ENCODE data around the gene COMT.

The COMT gene

DNA sequence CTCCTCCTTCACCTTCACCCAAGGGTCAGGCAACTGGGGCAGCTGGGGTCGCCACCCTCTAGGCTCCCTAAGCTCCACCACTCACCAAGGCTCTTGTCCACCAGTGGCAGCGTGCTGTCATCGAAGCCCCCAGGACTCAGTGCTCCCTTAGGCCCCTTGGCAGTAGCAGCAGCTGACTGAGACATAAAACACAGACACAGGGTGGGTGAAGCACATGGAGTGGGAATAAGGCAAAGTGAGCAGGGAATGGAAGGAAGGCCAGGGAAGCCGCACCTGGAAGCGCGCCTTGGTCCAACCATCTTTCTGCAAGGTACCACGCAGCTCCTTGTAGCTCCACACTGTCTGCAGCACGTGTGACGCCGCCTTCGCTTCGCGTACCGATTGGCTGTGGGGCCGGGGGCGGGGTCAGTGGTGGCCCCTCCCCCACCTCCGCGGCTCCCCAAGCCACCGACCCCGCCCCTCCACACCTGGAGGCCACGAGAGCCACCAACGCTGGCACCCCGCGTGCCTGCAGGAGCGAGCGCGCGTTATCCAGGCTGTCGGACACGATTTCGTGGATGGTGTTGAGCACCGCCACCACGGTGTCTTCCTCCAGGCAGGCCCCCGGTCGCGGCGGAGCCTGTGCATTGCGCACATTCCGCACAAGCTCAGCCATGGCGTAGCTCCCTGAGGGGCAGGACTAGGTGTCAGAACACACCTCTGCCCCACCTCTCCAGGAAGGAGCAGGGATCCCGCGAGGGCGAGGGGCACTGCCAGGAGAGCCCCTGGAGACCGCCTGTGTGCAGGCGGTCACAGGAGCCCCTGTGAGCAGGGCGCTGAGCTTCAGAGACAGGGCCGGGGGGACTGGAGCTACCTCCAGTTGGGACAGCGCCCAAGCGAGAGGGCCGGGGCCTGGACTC is 31.3 kb downstream of the COMT start:
- Histone ChIP-seq H3K4me1 (ENCODE audit: control insufficient read depth, insufficient read depth, low read length) (no peaks in the 10 kb centered on the region), H3K27ac (ENCODE audit: extremely low read depth, low read depth, low read length) (no peak overlapping the region), H3K9me3 (ENCODE audit: control insufficient read depth, insufficient read depth, low read depth, low read length) (no peaks in the 10 kb centered on the region), H3K36me3 (ENCODE audit: control insufficient read depth in 2 of 2, insufficient read depth in 1 of 2, low read length in 2 of 2) (peaks cover 0 to 71% of the 10 kb centered on the region in 2 experiments; a peak in 1 of 3 replicates), H3K4me3 (ENCODE audit: low read depth, low read length) (no peak overlapping the region)
- TF ChIP-seq ZFP3 (tag by site-specific recombination; IDR thresholded peaks at IDR 0.05; ENCODE audit: low read depth), result no peak
- TF ChIP-seq, protein P1, sequence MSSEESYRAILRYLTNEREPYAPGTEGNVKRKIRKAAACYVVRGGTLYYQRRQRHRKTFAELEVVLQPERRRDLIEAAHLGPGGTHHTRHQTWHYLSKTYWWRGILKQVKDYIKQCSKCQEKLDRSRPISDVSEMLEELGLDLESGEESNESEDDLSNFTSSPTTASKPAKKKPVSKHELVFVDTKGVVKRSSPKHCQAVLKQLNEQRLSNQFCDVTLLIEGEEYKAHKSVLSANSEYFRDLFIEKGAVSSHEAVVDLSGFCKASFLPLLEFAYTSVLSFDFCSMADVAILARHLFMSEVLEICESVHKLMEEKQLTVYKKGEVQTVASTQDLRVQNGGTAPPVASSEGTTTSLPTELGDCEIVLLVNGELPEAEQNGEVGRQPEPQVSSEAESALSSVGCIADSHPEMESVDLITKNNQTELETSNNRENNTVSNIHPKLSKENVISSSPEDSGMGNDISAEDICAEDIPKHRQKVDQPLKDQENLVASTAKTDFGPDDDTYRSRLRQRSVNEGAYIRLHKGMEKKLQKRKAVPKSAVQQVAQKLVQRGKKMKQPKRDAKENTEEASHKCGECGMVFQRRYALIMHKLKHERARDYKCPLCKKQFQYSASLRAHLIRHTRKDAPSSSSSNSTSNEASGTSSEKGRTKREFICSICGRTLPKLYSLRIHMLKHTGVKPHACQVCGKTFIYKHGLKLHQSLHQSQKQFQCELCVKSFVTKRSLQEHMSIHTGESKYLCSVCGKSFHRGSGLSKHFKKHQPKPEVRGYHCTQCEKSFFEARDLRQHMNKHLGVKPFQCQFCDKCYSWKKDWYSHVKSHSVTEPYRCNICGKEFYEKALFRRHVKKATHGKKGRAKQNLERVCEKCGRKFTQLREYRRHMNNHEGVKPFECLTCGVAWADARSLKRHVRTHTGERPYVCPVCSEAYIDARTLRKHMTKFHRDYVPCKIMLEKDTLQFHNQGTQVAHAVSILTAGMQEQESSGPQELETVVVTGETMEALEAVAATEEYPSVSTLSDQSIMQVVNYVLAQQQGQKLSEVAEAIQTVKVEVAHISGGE (tag by site-specific recombination; conservative IDR thresholded peaks at IDR 0.05; ENCODE audit: low read depth), result no peak
- no peak for TF ChIP-seq OSR2 (tag by site-specific recombination; IDR thresholded peaks at IDR 0.05)
- TF ChIP-seq, protein P2, sequence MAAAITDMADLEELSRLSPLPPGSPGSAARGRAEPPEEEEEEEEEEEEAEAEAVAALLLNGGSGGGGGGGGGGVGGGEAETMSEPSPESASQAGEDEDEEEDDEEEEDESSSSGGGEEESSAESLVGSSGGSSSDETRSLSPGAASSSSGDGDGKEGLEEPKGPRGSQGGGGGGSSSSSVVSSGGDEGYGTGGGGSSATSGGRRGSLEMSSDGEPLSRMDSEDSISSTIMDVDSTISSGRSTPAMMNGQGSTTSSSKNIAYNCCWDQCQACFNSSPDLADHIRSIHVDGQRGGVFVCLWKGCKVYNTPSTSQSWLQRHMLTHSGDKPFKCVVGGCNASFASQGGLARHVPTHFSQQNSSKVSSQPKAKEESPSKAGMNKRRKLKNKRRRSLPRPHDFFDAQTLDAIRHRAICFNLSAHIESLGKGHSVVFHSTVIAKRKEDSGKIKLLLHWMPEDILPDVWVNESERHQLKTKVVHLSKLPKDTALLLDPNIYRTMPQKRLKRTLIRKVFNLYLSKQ (tag by site-specific recombination; IDR thresholded peaks at IDR 0.05; ENCODE audit: borderline replicate concordance), result no peak
- TF ChIP-seq ZNF302 (tag by site-specific recombination; IDR thresholded peaks at IDR 0.05; ENCODE audit: low read depth), result no peak
- TF ChIP-seq KLF8 (tag by site-specific recombination; IDR thresholded peaks at IDR 0.05), result peak; percentile 40; the same call in 1 of the 2 replicates
- no peak for TF ChIP-seq ZNF596 (tag by site-specific recombination; IDR thresholded peaks at IDR 0.05)
- ChIA-PET CTCF (interaction anchor here (0.6 to 12.8 kb wide), 9 partner anchors 11 to 194 kb away, joined by 3 to 150 read pairs (median 4); no protein-coding TSS in a partner anchor), POLR2A (interaction anchor here (0.5 to 5.8 kb wide), 2 partner anchors 40 to 109 kb away, joined by 3 to 26 read pairs; no protein-coding TSS in a partner anchor)

DNA sequence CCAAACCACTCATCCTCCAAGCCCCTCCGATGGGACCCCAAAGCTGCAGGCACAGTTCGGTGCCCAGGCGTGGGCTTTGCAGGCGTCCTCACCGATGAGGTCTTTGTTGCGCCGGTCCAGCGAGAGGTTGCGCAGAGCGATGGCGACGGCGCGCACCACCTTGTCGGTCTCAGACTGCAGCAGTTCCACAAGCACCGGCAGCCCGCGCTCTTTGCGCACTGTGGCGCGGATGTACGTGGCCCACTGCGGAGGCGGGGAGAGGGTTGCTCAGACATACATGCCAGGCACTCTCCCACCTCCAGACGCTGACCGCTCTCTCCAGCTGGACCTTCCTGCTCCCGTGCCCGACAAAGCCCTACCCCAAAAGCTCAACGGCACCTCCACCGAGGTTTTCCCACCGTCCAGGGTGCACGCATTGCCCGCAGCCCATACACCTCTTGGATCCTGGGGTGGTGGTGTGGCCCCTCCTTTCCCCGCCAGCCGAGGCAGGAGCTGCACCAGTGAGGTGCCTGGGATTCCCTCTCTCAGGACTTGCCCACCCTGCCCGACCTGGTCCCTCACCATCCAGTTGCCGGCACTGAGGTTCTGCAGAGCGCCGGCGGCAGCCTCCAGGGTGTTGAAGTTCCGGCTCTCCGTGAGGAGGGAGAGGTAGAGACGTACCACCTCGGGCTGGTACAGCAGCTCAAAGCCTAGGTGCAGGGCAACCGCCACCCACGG is 32.1 kb downstream of the COMT start:
- H3K4me1 ChIP-seq (ENCODE audit: control insufficient read depth, insufficient read depth, low read length), result no peaks in the 10 kb centered on the region
- no peak overlapping the region for H3K27ac ChIP-seq (ENCODE audit: extremely low read depth, low read depth, low read length)
- H3K4me3 ChIP-seq (ENCODE audit: low read depth, low read length), result no peak overlapping the region
- H3K36me3 ChIP-seq (ENCODE audit: control insufficient read depth in 2 of 2, insufficient read depth in 1 of 2, low read length in 2 of 2), result peaks cover 0 to 71% of the 10 kb centered on the region in 2 experiments; a peak in 1 of 3 replicates
- ChIA-PET CTCF (interaction anchor here (0.6 to 12.8 kb wide), 8 partner anchors 10 to 162 kb away, joined by 3 to 150 read pairs (median 3); no protein-coding TSS in a partner anchor), POLR2A (interaction anchor here (1.2 to 5.8 kb wide), 3 partner anchors 11 to 39 kb away, joined by 3 to 26 read pairs (median 18); no protein-coding TSS in a partner anchor)
- H3K9me3 ChIP-seq (ENCODE audit: control insufficient read depth, insufficient read depth, low read depth, low read length), result no peaks in the 10 kb centered on the region
- TF ChIP-seq ZNF548 (tag by site-specific recombination; IDR thresholded peaks at IDR 0.05), result no peak
- TF ChIP-seq ZNF354C (tag by site-specific recombination; IDR thresholded peaks at IDR 0.05; ENCODE audit: borderline replicate concordance, low read depth), result no peak
- TF ChIP-seq ZNF366 (tag by site-specific recombination; conservative IDR thresholded peaks at IDR 0.05), result no peak
- TF ChIP-seq, protein P3, sequence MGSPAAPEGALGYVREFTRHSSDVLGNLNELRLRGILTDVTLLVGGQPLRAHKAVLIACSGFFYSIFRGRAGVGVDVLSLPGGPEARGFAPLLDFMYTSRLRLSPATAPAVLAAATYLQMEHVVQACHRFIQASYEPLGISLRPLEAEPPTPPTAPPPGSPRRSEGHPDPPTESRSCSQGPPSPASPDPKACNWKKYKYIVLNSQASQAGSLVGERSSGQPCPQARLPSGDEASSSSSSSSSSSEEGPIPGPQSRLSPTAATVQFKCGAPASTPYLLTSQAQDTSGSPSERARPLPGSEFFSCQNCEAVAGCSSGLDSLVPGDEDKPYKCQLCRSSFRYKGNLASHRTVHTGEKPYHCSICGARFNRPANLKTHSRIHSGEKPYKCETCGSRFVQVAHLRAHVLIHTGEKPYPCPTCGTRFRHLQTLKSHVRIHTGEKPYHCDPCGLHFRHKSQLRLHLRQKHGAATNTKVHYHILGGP (tag by site-specific recombination; IDR thresholded peaks at IDR 0.05), result no peak
- TF ChIP-seq ZSCAN30 (tag by site-specific recombination; IDR thresholded peaks at IDR 0.05), result no peak
- no peak for TF ChIP-seq ZBTB17 (tag by site-specific recombination; IDR thresholded peaks at IDR 0.05)
- no peak for TF ChIP-seq KLF10 (tag by site-specific recombination; IDR thresholded peaks at IDR 0.05)
- TF ChIP-seq GLI2 (tag by site-specific recombination; IDR thresholded peaks at IDR 0.05; ENCODE audit: borderline replicate concordance, low read depth), result no peak
- TF ChIP-seq ZNF510 (tag by site-specific recombination; IDR thresholded peaks at IDR 0.05; ENCODE audit: insufficient replicate concordance), result no peak
- TF ChIP-seq GLIS1 (tag by site-specific recombination; IDR thresholded peaks at IDR 0.05), result no peak
